Heart right ventricle (tissue), 16 donors: ENCODE measurements around the gene CISD3. TPM values are rescaled to one million over a fixed set of nuclear protein-coding genes. Genes with fewer than 3 reads are reported as not detected.

Source experiments
- ATAC-seq, 8 donors: fragments of 200-7000 bp; cut with Tn5 transposase; one replicate each; pipeline ENCODE4 v1.9.1; 2020; ENCODE audit warnings: mild to moderate bottlenecking in 8 of 8, moderate library complexity in 8 of 8, moderate number of reproducible peaks in 1 of 8
- DNase-seq, 2 donors: peaks; one replicate each; pipeline ENCODE4 v3.0.0-alpha.2; 2020
- H3K27ac ChIP-seq, 10 donors: fragments of 200-600 bp; sonication (generic) in 2 of 10; one replicate each; pipeline versions ENCODE4 v1.5.0 to v1.8.0; 2020 to 2022; ENCODE audit warnings: mild to moderate bottlenecking in 3 of 10
- H3K27me3 ChIP-seq, 7 donors: fragments of 200-600 bp; one replicate each; pipeline ENCODE4 v1.8.0; 2021 to 2022; ENCODE audit warnings: mild to moderate bottlenecking in 2 of 7
- H3K36me3 ChIP-seq, 9 donors: fragments of 200-600 bp; sonication (generic) in 1 of 9; one replicate each; pipeline versions ENCODE4 v1.5.0 to v1.8.0; 2020 to 2022; ENCODE audit warnings: mild to moderate bottlenecking in 2 of 9
- H3K4me1 ChIP-seq, 9 donors: fragments of 200-600 bp; sonication (generic) in 1 of 9; one replicate each; pipeline versions ENCODE4 v1.5.0 to v1.8.0; 2020 to 2022; ENCODE audit warnings: mild to moderate bottlenecking in 4 of 9
- H3K4me3 ChIP-seq, 10 donors: fragments of 200-600 bp; sonication (generic) in 2 of 10; one replicate each; pipeline versions ENCODE4 v1.5.0 to v1.8.0; 2020 to 2022; ENCODE audit warnings: mild to moderate bottlenecking in 7 of 10, moderate library complexity in 2 of 10
- H3K9me3 ChIP-seq, 11 donors: fragments of 200-600 bp in 10 of 11; sonication (generic) in 2 of 11; one replicate each; pipeline versions ENCODE4 v1.5.0 to v1.8.0; 2013 to 2022; ENCODE audit warnings: mild to moderate bottlenecking in 2 of 11, control low read depth in 1 of 11, moderate library complexity in 1 of 11
- WGBS, 2 donors: extraction: QIAGEN DNeasy Blood & Tissue Kit; methylation state at CpG; one replicate each; pipeline ENCODE4 v1.1.7; 2013; ENCODE audit warnings: inconsistent platforms in 1 of 2; 5-methylcytosine and 5-hydroxymethylcytosine counted together
- intact Hi-C, 10 donors: fragments of 100-400 bp; cut with DNase I; formaldehyde crosslinking; loops; one replicate each; pipeline versions ENCODE4 v1.11.1 to v1.14.2; 2022
- polyA plus RNA-seq, 2 donors: library from polyadenylated mRNA; stranded (reverse); fragments of 200-250 nt; gene quantifications; one replicate each; pipeline ENCODE4 v1.2.3, GENCODE V29; 2013
- total RNA-seq, 10 donors: library from RNA; stranded (reverse); fragmentation: NEBNext Ultra II Directional in 3 of 10; extraction: Animal tissue kit (Norgen Biotek cat#: 25700) in 3 of 10; gene quantifications; one replicate each; pipeline versions ENCODE4 v1.2.1 to v1.2.4, GENCODE V29; 2021 to 2023
- TF ChIP-seq, protein P1 (sequence below), 9 donors: fragments of 200-600 bp; sonication (generic) in 2 of 9; IDR thresholded peaks; one replicate each; pipeline versions ENCODE4 v1.5.0 to v1.8.0; 2021 to 2022; ENCODE audit warnings: antibody characterized with exemption in 9 of 9, mild to moderate bottlenecking in 5 of 9, moderate library complexity in 1 of 9
- donor health status: Arrhythmogenic right ventricular cardiomyopathy.
- donor health status: ischemic (EF 13 %, LVEDD 7.1; RV severe dilation, severe dysfunction).
- donor health status: healthy with polysubstance abuse.
- donor health status: DM: no; HTN: yes; CAD: no.
- donor health status: DM: no; HTN: no; CAD: no.
- donor health status: ischemic (EF 25% LVEDD 6.9; RV normal size, moderate dysfunction).
- donor health status: ischemic (EF 25% LVEDD 5.7; RV mildly dilated, moderate dysfunction).
- donor health status: healthy.
- donor health status: DM: yes; HTN: yes; CAD: no.
- donor health status: Ischemic cardiomyopathy.
- donor health status: ischemic (EF 35%, LVEDD 5.7; RV mildly dilated, moderate dysfunction).
- donor health status: nonischemic (EF 11% LVEDD 7.7; RV severe dilation, severe dysfunction).
- donor health status: DM: yes; HTN: yes; CAD: no.
- donor health status: PGD.
- donor health status: ischemic (EF 29% LVEDD 5.4; RV normal size, mild dysfunction).
- donor health status: nonischemic (EF 23%, LVEDD 6.1; RV moderate dilation, normal function).

CISD3 gene
- total and polyA plus RNA-seq, 12 donors: 50.5 to 84.1 (median 69.4) TPM

DNA sequence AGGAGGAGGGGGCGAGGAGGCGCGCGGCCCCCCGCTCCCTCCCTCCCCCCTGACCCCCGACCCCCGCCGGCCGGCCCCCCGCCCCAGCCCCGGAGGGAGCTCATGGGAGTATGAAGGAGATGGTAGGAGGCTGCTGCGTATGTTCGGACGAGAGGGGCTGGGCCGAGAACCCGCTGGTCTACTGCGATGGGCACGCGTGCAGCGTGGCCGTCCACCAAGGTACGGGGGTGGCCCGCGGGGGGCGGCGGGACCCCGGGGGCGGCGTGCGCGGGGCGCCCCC is 24.7 kb upstream of the CISD3 start:
- TF ChIP-seq, protein P1, sequence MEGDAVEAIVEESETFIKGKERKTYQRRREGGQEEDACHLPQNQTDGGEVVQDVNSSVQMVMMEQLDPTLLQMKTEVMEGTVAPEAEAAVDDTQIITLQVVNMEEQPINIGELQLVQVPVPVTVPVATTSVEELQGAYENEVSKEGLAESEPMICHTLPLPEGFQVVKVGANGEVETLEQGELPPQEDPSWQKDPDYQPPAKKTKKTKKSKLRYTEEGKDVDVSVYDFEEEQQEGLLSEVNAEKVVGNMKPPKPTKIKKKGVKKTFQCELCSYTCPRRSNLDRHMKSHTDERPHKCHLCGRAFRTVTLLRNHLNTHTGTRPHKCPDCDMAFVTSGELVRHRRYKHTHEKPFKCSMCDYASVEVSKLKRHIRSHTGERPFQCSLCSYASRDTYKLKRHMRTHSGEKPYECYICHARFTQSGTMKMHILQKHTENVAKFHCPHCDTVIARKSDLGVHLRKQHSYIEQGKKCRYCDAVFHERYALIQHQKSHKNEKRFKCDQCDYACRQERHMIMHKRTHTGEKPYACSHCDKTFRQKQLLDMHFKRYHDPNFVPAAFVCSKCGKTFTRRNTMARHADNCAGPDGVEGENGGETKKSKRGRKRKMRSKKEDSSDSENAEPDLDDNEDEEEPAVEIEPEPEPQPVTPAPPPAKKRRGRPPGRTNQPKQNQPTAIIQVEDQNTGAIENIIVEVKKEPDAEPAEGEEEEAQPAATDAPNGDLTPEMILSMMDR (IDR thresholded peaks at IDR 0.05): no peak
- ATAC-seq (no peak), DNase-seq (no peak)
- H3K27ac ChIP-seq: peak overlapping the region; percentile 92 to 100 (median 98)
- 0 to 1% methylated on average over 21 to 29 of the region's 32 CpGs for WGBS, 2 donors
- no peaks in the 10 kb centered on the region for H3K9me3 ChIP-seq
- intact Hi-C loops: loop anchor here in 2 of 10 donors (2.0 to 5.0 kb wide), 2 partner anchors 25 to 37 kb away; partner anchors contain the start of gene CISD3 (in 1 of the 2)
- H3K4me1 ChIP-seq: peaks cover 8 to 70% (median 41%) of the 10 kb centered on the region in 9 donors
- no peaks in the 10 kb centered on the region for H3K27me3 ChIP-seq
- H3K36me3 ChIP-seq: peaks cover 0 to 36% (median 10%) of the 10 kb centered on the region in 9 donors
- peak overlapping the region; percentile 69 to 96 (median 88) for H3K4me3 ChIP-seq

- intact Hi-C loops: loop anchor here in 3 of 10 donors (2.0 to 5.0 kb wide), 3 partner anchors 23 to 36 kb away; partner anchors contain the start of gene CISD3 (in 1 of the 3)
- ATAC-seq: peak in 5 of 8 donors; percentile 0 to 25 (median 9)
These were observed 24.2 kb upstream of the CISD3 start for GRCh38 chr17:38705803-38706504.

GRCh38 chr17:38706505-38707216 is 23.5 kb upstream of the CISD3 start:
- H3K36me3 ChIP-seq: peaks cover 0 to 48% (median 10%) of the 10 kb centered on the region in 9 donors
- peak overlapping the region; percentile 92 to 100 (median 98) for H3K27ac ChIP-seq
- intact Hi-C loops: loop anchor here in 2 of 10 donors (2.0 to 5.0 kb wide), 2 partner anchors 22 to 36 kb away; no protein-coding TSS in a partner anchor
- no peaks in the 10 kb centered on the region for H3K9me3 ChIP-seq
- TF ChIP-seq, protein P1 (IDR thresholded peaks at IDR 0.05): no peak
- DNase-seq (no peak), ATAC-seq (no peak)
- WGBS, 2 donors: 15 to 19% methylated on average over 20 of the region's 20 CpGs
- H3K4me3 ChIP-seq: peak overlapping the region; percentile 69 to 96 (median 88)
- H3K27me3 ChIP-seq: no peaks in the 10 kb centered on the region
- peaks cover 7 to 72% (median 42%) of the 10 kb centered on the region in 9 donors for H3K4me1 ChIP-seq

More at GRCh38 chr17:38705803-38706504, 24.2 kb upstream of the CISD3 start:
- Histone ChIP-seq H3K36me3 (peaks cover 0 to 41% (median 10%) of the 10 kb centered on the region in 9 donors), H3K4me3 (peak overlapping the region; percentile 69 to 96 (median 88)), H3K4me1 (peaks cover 8 to 72% (median 45%) of the 10 kb centered on the region in 9 donors), H3K27me3 (no peaks in the 10 kb centered on the region), H3K27ac (peak overlapping the region; percentile 92 to 100 (median 98)), H3K9me3 (no peaks in the 10 kb centered on the region)
- TF ChIP-seq, protein P1 (IDR thresholded peaks at IDR 0.05): no peak
- 1% methylated on average over 38 of the region's 38 CpGs for WGBS, 2 donors
- peak; percentile 72 to 83 for DNase-seq

DNA sequence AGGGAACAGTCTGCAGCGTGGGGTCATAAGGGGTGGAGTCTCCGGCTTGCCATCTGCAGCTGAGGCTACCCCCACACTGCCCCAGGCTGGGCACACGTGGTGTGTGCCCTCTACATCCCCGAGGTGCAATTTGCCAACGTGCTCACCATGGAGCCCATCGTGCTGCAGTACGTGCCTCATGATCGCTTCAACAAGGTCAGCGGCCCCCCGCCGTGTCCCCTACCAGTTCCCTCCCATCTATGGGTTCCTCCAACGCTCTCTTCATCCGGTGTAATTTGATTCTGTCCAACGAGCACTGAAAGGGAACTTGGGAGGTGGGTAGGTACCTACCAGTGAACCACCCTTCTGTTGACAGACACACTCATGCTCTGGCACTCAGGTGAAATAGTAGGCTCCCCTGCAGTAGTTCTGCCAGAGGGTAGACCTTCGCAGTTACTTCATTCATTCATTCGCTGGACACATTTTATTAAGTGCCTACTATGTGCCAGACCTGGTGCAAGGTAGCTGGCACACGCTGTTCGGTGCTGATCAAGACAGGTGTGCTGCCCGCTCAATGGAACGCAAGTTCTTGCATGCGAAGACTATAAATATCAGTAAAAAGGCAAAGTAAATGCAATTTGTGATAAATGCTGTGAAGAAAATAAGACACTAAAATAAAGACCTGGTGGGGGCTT is 22.3 kb upstream of the CISD3 start:
- H3K27me3 ChIP-seq: no peaks in the 10 kb centered on the region
- peaks cover 7 to 77% (median 46%) of the 10 kb centered on the region in 9 donors for H3K4me1 ChIP-seq
- no peak overlapping the region for H3K27ac ChIP-seq
- WGBS, 2 donors: 80 to 81% methylated on average over 21 of the region's 21 CpGs
- H3K9me3 ChIP-seq: no peaks in the 10 kb centered on the region
- TF ChIP-seq, protein P1 (IDR thresholded peaks at IDR 0.05): no peak
- no peak for ATAC-seq
- H3K36me3 ChIP-seq: peaks cover 0 to 59% (median 17%) of the 10 kb centered on the region in 9 donors
- H3K4me3 ChIP-seq: no peak overlapping the region
- no peak for DNase-seq
- intact Hi-C loops: loop anchor here in 2 of 10 donors (2.0 to 5.0 kb wide), 2 partner anchors 21 to 34 kb away; no protein-coding TSS in a partner anchor
